ENCODE data around the gene CAMK1.
A peak's percentile ranks its signal among the peaks of the same experiment; 100 is the strongest.

CAMK1 gene

DNA sequence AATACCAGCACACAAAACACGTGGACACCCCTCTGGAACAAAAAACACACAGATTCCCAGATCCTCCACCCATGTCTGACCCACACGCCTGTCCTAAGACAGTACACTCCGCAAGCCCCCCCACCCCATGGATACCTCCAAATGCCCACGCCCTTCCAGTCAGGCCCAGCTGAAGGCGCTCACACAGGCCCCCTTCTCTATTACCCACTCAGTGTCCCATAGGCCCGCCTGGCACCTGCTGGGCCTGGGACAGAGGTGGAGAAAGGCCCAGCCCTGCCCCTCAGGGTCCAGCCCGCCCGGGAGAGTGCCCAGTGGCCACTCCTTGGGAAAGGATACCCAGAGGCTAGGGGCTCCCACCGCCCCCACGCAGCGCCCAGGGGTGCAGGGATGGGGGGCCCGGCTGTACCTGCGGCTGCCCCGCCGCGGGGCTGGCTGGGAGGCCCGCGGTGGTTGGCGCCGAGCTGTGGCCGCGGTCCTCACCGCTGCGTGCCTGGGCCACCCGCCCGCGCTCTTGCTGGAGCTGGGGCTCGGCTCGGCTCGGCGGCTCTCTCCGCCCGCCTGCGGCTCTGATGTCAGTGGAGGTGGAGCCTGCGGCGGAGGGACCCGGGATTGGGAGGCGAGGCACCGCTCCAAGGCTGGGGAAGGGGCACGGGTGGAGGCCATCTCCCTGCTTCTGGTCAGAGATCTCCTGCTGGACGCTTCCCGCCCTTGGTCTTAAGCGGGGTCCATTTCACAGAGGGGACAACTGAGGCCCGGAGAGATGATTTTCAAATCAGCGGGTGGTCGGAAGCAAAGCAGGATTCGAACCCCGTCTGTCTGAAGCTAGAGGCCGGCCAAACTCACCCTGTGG is at the start of gene CAMK1:
TSS of gene CAMK1 (minus strand) at position 522 of the 850 bp plus-strand sequence. CDS start 2,198 bp downstream, outside the sequence.
- Mint-ChIP-seq H3K36me3 (ENCODE audit: low read depth) (peaks cover 3% of the 10 kb centered on the region), H3K9me3 (no peaks in the 10 kb centered on the region), H3K27ac (peak within 1 kb of the TSS in 2 of 3 experiments; percentile 95 to 97), H3K4me1 (peaks cover 36% of the 10 kb centered on the region), H3K27me3 (ENCODE audit: low read depth) (no peaks in the 10 kb centered on the region), H3K4me3 (peak within 1 kb of the TSS; percentile 74 to 87 (median 85))
- TF ChIP-seq, protein P1, sequence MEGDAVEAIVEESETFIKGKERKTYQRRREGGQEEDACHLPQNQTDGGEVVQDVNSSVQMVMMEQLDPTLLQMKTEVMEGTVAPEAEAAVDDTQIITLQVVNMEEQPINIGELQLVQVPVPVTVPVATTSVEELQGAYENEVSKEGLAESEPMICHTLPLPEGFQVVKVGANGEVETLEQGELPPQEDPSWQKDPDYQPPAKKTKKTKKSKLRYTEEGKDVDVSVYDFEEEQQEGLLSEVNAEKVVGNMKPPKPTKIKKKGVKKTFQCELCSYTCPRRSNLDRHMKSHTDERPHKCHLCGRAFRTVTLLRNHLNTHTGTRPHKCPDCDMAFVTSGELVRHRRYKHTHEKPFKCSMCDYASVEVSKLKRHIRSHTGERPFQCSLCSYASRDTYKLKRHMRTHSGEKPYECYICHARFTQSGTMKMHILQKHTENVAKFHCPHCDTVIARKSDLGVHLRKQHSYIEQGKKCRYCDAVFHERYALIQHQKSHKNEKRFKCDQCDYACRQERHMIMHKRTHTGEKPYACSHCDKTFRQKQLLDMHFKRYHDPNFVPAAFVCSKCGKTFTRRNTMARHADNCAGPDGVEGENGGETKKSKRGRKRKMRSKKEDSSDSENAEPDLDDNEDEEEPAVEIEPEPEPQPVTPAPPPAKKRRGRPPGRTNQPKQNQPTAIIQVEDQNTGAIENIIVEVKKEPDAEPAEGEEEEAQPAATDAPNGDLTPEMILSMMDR (IDR thresholded peaks at IDR 0.05; ENCODE audit: unreplicated experiment in 3 of 3) = no peak

DNA sequence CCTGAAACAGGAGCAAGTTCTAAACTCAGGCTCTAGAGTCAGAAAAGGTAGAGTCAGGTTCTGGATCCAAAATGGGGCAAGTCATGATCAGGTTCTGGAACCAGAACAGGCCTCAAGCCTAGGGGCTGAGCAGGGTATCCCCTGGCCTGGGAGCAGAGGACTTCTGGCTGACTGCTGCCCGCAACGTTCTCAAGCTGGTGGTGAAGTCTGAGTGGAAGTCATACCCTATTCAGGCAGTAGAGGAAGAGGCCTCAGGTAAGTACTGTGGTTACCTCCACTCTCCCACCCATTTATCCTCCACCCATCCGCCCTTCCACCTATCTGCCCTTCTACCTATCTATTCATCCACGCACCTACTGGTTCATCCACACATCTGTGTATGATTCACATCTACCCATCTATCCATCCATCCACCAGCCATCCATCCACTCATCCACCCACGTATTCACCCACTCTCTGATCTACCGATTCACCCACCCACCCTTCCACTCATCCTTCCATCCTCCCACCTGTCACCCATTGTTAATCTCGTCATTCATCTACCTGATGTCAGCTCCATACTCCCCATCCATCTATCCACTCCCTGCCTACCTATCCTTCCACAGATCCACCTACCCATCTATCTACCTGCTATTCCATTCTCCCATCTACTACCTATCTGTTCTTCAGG is 49.1 kb upstream of the CAMK1 start:
- H3K27me3 Mint-ChIP-seq (ENCODE audit: low read depth) = no peaks in the 10 kb centered on the region
- H3K36me3 Mint-ChIP-seq (ENCODE audit: low read depth) = peaks cover 6% of the 10 kb centered on the region
- TF ChIP-seq, protein P1 (IDR thresholded peaks at IDR 0.05; ENCODE audit: unreplicated experiment in 3 of 3) = no peak
- no peaks in the 10 kb centered on the region for H3K4me1 Mint-ChIP-seq
- H3K27ac Mint-ChIP-seq = no peak overlapping the region
- no peak overlapping the region for H3K4me3 Mint-ChIP-seq
- no peaks in the 10 kb centered on the region for H3K9me3 Mint-ChIP-seq

DNA sequence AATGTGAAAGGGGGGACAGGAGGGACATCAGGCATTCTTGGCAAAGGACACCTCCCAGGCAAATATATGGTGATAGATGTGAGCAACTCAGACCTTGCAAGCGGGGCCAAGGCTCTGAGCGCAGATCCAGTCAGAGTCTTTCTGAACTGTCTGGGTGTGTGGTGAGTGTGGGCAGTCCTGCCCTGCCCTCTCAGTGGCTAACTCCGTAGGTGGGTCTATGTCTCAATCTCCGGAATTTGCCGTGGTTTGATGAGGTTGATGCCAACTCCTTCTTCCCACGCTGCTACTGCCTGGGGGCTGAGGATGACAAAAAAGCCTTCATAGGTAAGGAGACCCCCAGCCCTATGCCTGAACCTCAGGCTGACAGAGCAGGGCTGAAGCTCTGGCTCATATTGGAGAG is 47.7 kb upstream of the CAMK1 start:
- TF ChIP-seq, protein P1 (IDR thresholded peaks at IDR 0.05; ENCODE audit: unreplicated experiment in 3 of 3) = no peak
- no peaks in the 10 kb centered on the region for H3K27me3 Mint-ChIP-seq (ENCODE audit: low read depth)
- no peak overlapping the region for H3K27ac Mint-ChIP-seq
- H3K9me3 Mint-ChIP-seq = no peaks in the 10 kb centered on the region
- no peaks in the 10 kb centered on the region for H3K4me1 Mint-ChIP-seq
- H3K4me3 Mint-ChIP-seq = no peak overlapping the region
- peaks cover 9% of the 10 kb centered on the region for H3K36me3 Mint-ChIP-seq (ENCODE audit: low read depth)

DNA sequence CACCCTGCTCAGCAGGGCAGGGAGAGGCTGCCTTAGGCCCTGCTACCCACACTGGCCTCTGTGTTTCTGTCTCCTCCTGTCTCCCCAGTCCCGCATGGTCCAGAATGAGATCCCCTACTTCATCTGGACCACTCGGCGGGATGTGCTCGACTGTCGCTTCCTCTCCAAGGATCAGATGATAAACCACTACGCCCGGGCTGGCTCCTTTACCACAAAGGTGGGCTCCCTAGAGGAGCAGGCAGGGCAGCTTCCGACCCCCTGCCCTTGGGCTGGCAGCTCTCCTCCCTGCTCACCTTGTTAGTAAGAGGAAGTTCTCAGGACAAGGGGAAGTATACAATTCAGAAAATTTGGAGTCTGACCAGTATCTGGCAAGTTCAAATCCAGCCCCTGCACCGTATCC is 46.2 kb upstream of the CAMK1 start:
- Mint-ChIP-seq H3K4me1 (peaks cover 9% of the 10 kb centered on the region), H3K9me3 (no peaks in the 10 kb centered on the region), H3K4me3 (no peak overlapping the region), H3K27me3 (ENCODE audit: low read depth) (no peaks in the 10 kb centered on the region), H3K36me3 (ENCODE audit: low read depth) (peaks cover 9% of the 10 kb centered on the region), H3K27ac (no peak overlapping the region)
- TF ChIP-seq, protein P1 (IDR thresholded peaks at IDR 0.05; ENCODE audit: unreplicated experiment in 3 of 3) = no peak

DNA sequence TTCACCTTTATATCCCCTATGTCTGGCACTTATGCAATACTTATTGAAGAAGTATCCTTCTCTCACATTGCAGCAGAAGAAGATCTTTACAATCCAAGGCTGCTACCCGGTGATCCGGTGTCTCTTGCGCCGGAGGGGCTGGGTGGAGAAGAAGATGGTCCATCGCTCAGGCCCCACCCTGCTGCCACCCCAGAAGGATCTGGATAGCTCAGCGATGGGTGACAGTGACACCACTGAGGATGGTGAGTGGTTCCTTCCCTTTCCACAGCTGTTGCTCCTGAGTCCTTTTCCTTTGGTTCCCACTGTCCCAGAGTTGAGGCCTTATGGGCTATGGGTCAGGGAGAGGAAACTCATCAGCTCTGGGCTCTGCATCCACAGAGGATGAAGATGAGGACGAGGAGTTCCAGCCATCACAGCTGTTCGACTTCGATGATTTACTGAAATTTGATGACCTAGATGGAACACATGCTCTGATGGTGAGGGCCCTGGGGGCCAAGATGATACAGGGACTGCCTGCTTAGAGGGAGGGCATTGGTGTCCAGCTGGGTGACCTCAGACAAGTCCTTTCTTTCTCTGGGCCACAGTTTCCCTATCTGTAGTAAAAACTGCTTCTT is 43.2 kb upstream of the CAMK1 start:
- TF ChIP-seq, protein P1 (IDR thresholded peaks at IDR 0.05; ENCODE audit: unreplicated experiment in 3 of 3) = no peak
- H3K36me3 Mint-ChIP-seq (ENCODE audit: low read depth) = peaks cover 3% of the 10 kb centered on the region
- no peaks in the 10 kb centered on the region for H3K27me3 Mint-ChIP-seq (ENCODE audit: low read depth)
- no peak overlapping the region for H3K27ac Mint-ChIP-seq
- no peak overlapping the region for H3K4me3 Mint-ChIP-seq
- H3K9me3 Mint-ChIP-seq = no peaks in the 10 kb centered on the region
- H3K4me1 Mint-ChIP-seq = peaks cover 21% of the 10 kb centered on the region

Data from nephron (organoid).